ENCODE measurements around the gene NPM1. TPM values are rescaled to one million over a fixed set of nuclear protein-coding genes. Genes with fewer than 3 reads are reported as not detected.
A peak's percentile ranks its signal among the peaks of the same experiment; 100 is the strongest.

The NPM1 gene
- total RNA-seq (2021) (3,469 to 3,530 TPM (median 3,528 TPM) in 3 replicates), Bru-seq, nascent RNA (percentile 99 among the genes with signal in this experiment)
- long read RNA-seq, experiment 1, transcript NPM1-202 (10 exons, 1,237 nt), result minor isoform, 149 of 5,660 reads
- long read RNA-seq, experiment 1, transcript NPM1-203 (10 exons, 1,598 nt), result minor isoform, 304 of 5,660 reads
- long read RNA-seq, experiment 1, transcript NPM1-201 (11 exons, 1,758 nt), result major isoform, 4,848 of 5,660 reads
- long read RNA-seq, experiment 1, transcript NPM1-212 (2 exons, 640 nt), result minor isoform, 6 of 5,660 reads
- long read RNA-seq, experiment 1, partial matches to known transcripts, result 202 of 5,660 reads
- long read RNA-seq, experiment 1, other reads (novel, unspliced or antisense), result 149 of 5,660 reads
- long read RNA-seq, experiment 2, transcript NPM1-212 (2 exons, 640 nt), result minor isoform, 37 of 3,837 reads
- long read RNA-seq, experiment 2, transcript NPM1-203 (10 exons, 1,598 nt), result minor isoform, 150 of 3,837 reads
- long read RNA-seq, experiment 2, transcript NPM1-201 (11 exons, 1,758 nt), result major isoform, 2,571 of 3,837 reads
- long read RNA-seq, experiment 2, transcript NPM1-202 (10 exons, 1,237 nt), result minor isoform, 87 of 3,837 reads
- long read RNA-seq, experiment 2, partial matches to known transcripts, result 648 of 3,837 reads
- long read RNA-seq, experiment 2, other reads (novel, unspliced or antisense), result 334 of 3,837 reads
- long read RNA-seq, experiment 3, transcript NPM1-202 (10 exons, 1,237 nt), result minor isoform, 608 of 23,564 reads
- long read RNA-seq, experiment 3, transcript NPM1-203 (10 exons, 1,598 nt), result minor isoform, 1,855 of 23,564 reads
- long read RNA-seq, experiment 3, transcript NPM1-201 (11 exons, 1,758 nt), result major isoform, 19,136 of 23,564 reads
- long read RNA-seq, experiment 3, partial matches to known transcripts, result 1,144 of 23,564 reads
- long read RNA-seq, experiment 3, other reads (novel, unspliced or antisense), result 815 of 23,564 reads

GRCh38 chr5:171387345-171387969, at the start of gene NPM1:
Gene NPM1, plus strand, starts transcription at chr5:171387849. Its CDS starts 100 bp downstream, at chr5:171387949.
- Mint-ChIP-seq H3K9me3 (no peaks in the 10 kb centered on the region), H3K4me1 (peaks cover 29% of the 10 kb centered on the region), H3K27me3 (ENCODE audit: low read depth) (no peaks in the 10 kb centered on the region; the same call in 1 of the 2 replicates), H3K4me3 (peak within 1 kb of the TSS; percentile 98), H3K36me3 (peaks cover 46% of the 10 kb centered on the region), H3K27ac (peak within 1 kb of the TSS; percentile 99)
- DNase-seq (ENCODE audit: low spot score), result peak; percentile 97
- peak; percentile 90 for ATAC-seq
- ChIA-PET POLR2A (interaction anchor here (0.8 kb wide), 1 partner anchor 452 kb away, joined by 3 read pairs; no protein-coding TSS in a partner anchor), CTCF (interaction anchor here (0.6 to 1.4 kb wide), 4 partner anchors 22 to 69 kb away, joined by 3 to 6 read pairs (median 4); no protein-coding TSS in a partner anchor)
- TF ChIP-seq GTF2I (CRISPR knock-in tag; conservative IDR thresholded peaks at IDR 0.05) (no peak), CDX4 (CRISPR knock-in tag; IDR thresholded peaks at IDR 0.05; ENCODE audit: borderline replicate concordance) (no peak), ZNF423 (CRISPR knock-in tag; IDR thresholded peaks at IDR 0.05) (no peak), NFYB (CRISPR knock-in tag; conservative IDR thresholded peaks at IDR 0.05; ENCODE audit: low read depth) (no peak), ATF3 (CRISPR knock-in tag; conservative IDR thresholded peaks at IDR 0.05) (no peak), ZNF396 (CRISPR knock-in tag; IDR thresholded peaks at IDR 0.05; ENCODE audit: borderline replicate concordance) (no peak), TP53 (CRISPR knock-in tag; IDR thresholded peaks at IDR 0.05) (no peak; the same call in 1 of the 2 replicates), NR2C2 (CRISPR knock-in tag; IDR thresholded peaks at IDR 0.05) (no peak), OVOL2 (CRISPR knock-in tag; IDR thresholded peaks at IDR 0.05; ENCODE audit: borderline replicate concordance) (no peak), ZNF263 (CRISPR knock-in tag; IDR thresholded peaks at IDR 0.05; ENCODE audit: low read depth) (no peak), MXD4 (CRISPR knock-in tag; IDR thresholded peaks at IDR 0.05; ENCODE audit: borderline replicate concordance) (no peak), ETV6 (CRISPR knock-in tag; IDR thresholded peaks at IDR 0.05) (peak; percentile 83), HMGXB4 (CRISPR knock-in tag; IDR thresholded peaks at IDR 0.05) (peak; percentile 58; the same call in 1 of the 2 replicates), TEAD4 (CRISPR knock-in tag; IDR thresholded peaks at IDR 0.05) (peak; percentile 50), ZNF671 (CRISPR knock-in tag; IDR thresholded peaks at IDR 0.05) (no peak), CREB1 (CRISPR knock-in tag; IDR thresholded peaks at IDR 0.05) (0 out of 2 replicates have a peak, but pooled peaks have one; percentile 37), ZNF121 (CRISPR knock-in tag; IDR thresholded peaks at IDR 0.05) (no peak), SMAD3 (CRISPR knock-in tag; IDR thresholded peaks at IDR 0.05; ENCODE audit: borderline replicate concordance) (peak; percentile 61; the same call in 1 of the 2 replicates), SP1 (CRISPR knock-in tag; conservative IDR thresholded peaks at IDR 0.05) (no peak; the same call in 1 of the 2 replicates), CREM (CRISPR knock-in tag; IDR thresholded peaks at IDR 0.05) (no peak), ZMAT4 (CRISPR knock-in tag; IDR thresholded peaks at IDR 0.05) (no peak; the same call in 1 of the 2 replicates), NFATC4 (CRISPR knock-in tag; IDR thresholded peaks at IDR 0.05) (peak; percentile 30; the same call in 1 of the 2 replicates), ZBTB43 (CRISPR knock-in tag; IDR thresholded peaks at IDR 0.05) (no peak), SOX15 (CRISPR knock-in tag; IDR thresholded peaks at IDR 0.05) (no peak), PRDM15 (CRISPR knock-in tag; IDR thresholded peaks at IDR 0.05) (no peak), ESRRA (CRISPR knock-in tag; IDR thresholded peaks at IDR 0.05; ENCODE audit: borderline replicate concordance) (no peak), PRRX2 (CRISPR knock-in tag; IDR thresholded peaks at IDR 0.05) (no peak), EMX1 (CRISPR knock-in tag; IDR thresholded peaks at IDR 0.05) (no peak), ZNF232 (CRISPR knock-in tag; IDR thresholded peaks at IDR 0.05) (peak; percentile 83; the same call in 1 of the 2 replicates)
